Breast epithelium (tissue), 4 donors: ENCODE results near the gene PDHX. TPM values are rescaled to one million over a fixed set of nuclear protein-coding genes. Genes with fewer than 3 reads are reported as not detected.

Source experiments
- DNase-seq, 2 donors: peaks; one replicate each; pipeline ENCODE4 v3.0.0-alpha.2; 2019; ENCODE audit warnings: low spot score in 2 of 2
- H3K27ac ChIP-seq, 2 donors: fragments of 200-600 bp; sonication (generic) in 1 of 2; one replicate each; pipeline ENCODE4 v1.5.1; 2016 to 2019; ENCODE audit warnings: mild to moderate bottlenecking in 1 of 2
- H3K27me3 ChIP-seq, 2 donors: fragments of 200-600 bp; sonication (generic) in 1 of 2; one replicate each; pipeline versions ENCODE4 v1.5.1 to v1.6.0; 2017 to 2019; ENCODE audit warnings: control low read depth in 1 of 2, mild to moderate bottlenecking in 1 of 2
- H3K36me3 ChIP-seq: fragments of 200-600 bp; one replicate; pipeline ENCODE4 v1.5.1; 2019
- H3K4me1 ChIP-seq, 2 donors: fragments of 200-600 bp; sonication (generic); one replicate each; pipeline ENCODE4 v1.5.1; 2016 to 2019; ENCODE audit warnings: control low read depth in 1 of 2
- H3K4me3 ChIP-seq, 3 donors: fragments of 200-600 bp; sonication (generic); 1 replicate in 2 of 3; 2 replicates in 1 of 3; pipeline ENCODE4 v1.5.1; 2016 to 2019; ENCODE audit warnings: mild to moderate bottlenecking in 3 of 3, moderate library complexity in 2 of 3
- H3K9me3 ChIP-seq, 2 donors: fragments of 200-600 bp; sonication (generic) in 1 of 2; one replicate each; pipeline ENCODE4 v1.5.1; 2016 to 2019; ENCODE audit warnings: control low read depth in 1 of 2
- POLR2A ChIP-seq: fragments of 450-650 bp; IDR thresholded peaks from one replicate; pipeline ENCODE4 v1.6.1; 2016; ENCODE audit warnings: antibody characterized with exemption, mild to moderate bottlenecking, moderate library complexity
- POLR2AphosphoS5 ChIP-seq, 3 donors: sonication (generic); formaldehyde crosslinking; IDR thresholded peaks; one replicate each; pipeline ENCODE4 v1.6.1; 2017; ENCODE audit warnings: antibody characterized with exemption in 3 of 3
- intact Hi-C: fragments of 100-400 bp; cut with DNase I; formaldehyde crosslinking; loops from one replicate; pipeline ENCODE4 v1.15.1; 2023; ENCODE audit warnings: low total_unique reads
- total RNA-seq, 3 donors: library from RNA; depleted of rRNA; stranded (reverse); fragments of >200 nt; gene quantifications; one replicate each; pipeline ENCODE4 v1.1.0, GENCODE V29; 2016
- TF ChIP-seq, protein P1 (sequence below), 3 donors: fragments of 450-650 bp; IDR thresholded peaks; one replicate each; pipeline ENCODE4 v1.5.1; 2016 to 2017; ENCODE audit warnings: antibody characterized with exemption in 3 of 3, mild to moderate bottlenecking in 3 of 3, moderate library complexity in 3 of 3

Gene PDHX
- total RNA-seq, 3 donors from 2014 or later: 32.1 to 42.7 (median 41.6) TPM

- H3K4me1 ChIP-seq: no peaks in the 10 kb centered on the region
- H3K4me3 ChIP-seq: no peak overlapping the region
- no peaks in the 10 kb centered on the region for H3K9me3 ChIP-seq
- no peak for DNase-seq
- intact Hi-C loops: loop anchor here (2.0 kb wide), 1 partner anchor 69 kb away; no protein-coding TSS in a partner anchor
- TF ChIP-seq POLR2A: no peak
- no peak for TF ChIP-seq POLR2AphosphoS5 (IDR thresholded peaks at IDR 0.05)
- TF ChIP-seq, protein P1, sequence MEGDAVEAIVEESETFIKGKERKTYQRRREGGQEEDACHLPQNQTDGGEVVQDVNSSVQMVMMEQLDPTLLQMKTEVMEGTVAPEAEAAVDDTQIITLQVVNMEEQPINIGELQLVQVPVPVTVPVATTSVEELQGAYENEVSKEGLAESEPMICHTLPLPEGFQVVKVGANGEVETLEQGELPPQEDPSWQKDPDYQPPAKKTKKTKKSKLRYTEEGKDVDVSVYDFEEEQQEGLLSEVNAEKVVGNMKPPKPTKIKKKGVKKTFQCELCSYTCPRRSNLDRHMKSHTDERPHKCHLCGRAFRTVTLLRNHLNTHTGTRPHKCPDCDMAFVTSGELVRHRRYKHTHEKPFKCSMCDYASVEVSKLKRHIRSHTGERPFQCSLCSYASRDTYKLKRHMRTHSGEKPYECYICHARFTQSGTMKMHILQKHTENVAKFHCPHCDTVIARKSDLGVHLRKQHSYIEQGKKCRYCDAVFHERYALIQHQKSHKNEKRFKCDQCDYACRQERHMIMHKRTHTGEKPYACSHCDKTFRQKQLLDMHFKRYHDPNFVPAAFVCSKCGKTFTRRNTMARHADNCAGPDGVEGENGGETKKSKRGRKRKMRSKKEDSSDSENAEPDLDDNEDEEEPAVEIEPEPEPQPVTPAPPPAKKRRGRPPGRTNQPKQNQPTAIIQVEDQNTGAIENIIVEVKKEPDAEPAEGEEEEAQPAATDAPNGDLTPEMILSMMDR (IDR thresholded peaks at IDR 0.05): no peak
- H3K27ac ChIP-seq: no peak overlapping the region
- no peaks in the 10 kb centered on the region for H3K27me3 ChIP-seq
- H3K36me3 ChIP-seq: no peaks in the 10 kb centered on the region
Measured at GRCh38 chr11:34877375-34877975, 38.9 kb upstream of the PDHX start.

- Histone ChIP-seq H3K27ac (no peak overlapping the region), H3K4me3 (no peak overlapping the region), H3K36me3 (no peaks in the 10 kb centered on the region), H3K27me3 (no peaks in the 10 kb centered on the region), H3K9me3 (no peaks in the 10 kb centered on the region), H3K4me1 (no peaks in the 10 kb centered on the region)
- no peak for TF ChIP-seq POLR2A
- intact Hi-C loops: loop anchor here (10.0 kb wide), 1 partner anchor 297 kb away; no protein-coding TSS in a partner anchor
- no peak for DNase-seq
Measured at GRCh38 chr11:34881900-34882299, 34.5 kb upstream of the PDHX start.

GRCh38 chr11:34886609-34887008, 29.8 kb upstream of the PDHX start:
- H3K36me3 ChIP-seq: no peaks in the 10 kb centered on the region
- H3K9me3 ChIP-seq: no peaks in the 10 kb centered on the region
- H3K27ac ChIP-seq: no peak overlapping the region
- peaks cover 0 to 4% of the 10 kb centered on the region in 2 donors for H3K4me1 ChIP-seq
- TF ChIP-seq POLR2AphosphoS5 (IDR thresholded peaks at IDR 0.05) (no peak), POLR2A (no peak)
- TF ChIP-seq, protein P1 (IDR thresholded peaks at IDR 0.05): no peak
- no peak overlapping the region for H3K4me3 ChIP-seq
- no peak for DNase-seq
- intact Hi-C loops: loop anchor here (10.0 kb wide), 1 partner anchor 302 kb away; no protein-coding TSS in a partner anchor
- H3K27me3 ChIP-seq: no peaks in the 10 kb centered on the region

- Histone ChIP-seq H3K4me1 (peaks cover 0 to 4% of the 10 kb centered on the region in 2 donors), H3K27ac (no peak overlapping the region), H3K36me3 (no peaks in the 10 kb centered on the region), H3K27me3 (no peaks in the 10 kb centered on the region), H3K4me3 (no peak overlapping the region), H3K9me3 (no peaks in the 10 kb centered on the region)
- TF ChIP-seq, protein P1 (IDR thresholded peaks at IDR 0.05): no peak
- TF ChIP-seq POLR2AphosphoS5 (IDR thresholded peaks at IDR 0.05) (no peak), POLR2A (no peak)
- intact Hi-C loops: loop anchor here (10.0 kb wide), 1 partner anchor 302 kb away; no protein-coding TSS in a partner anchor
- DNase-seq: no peak
Measured at GRCh38 chr11:34887260-34887659, 29.2 kb upstream of the PDHX start.

- intact Hi-C loops: no loop called here
- Histone ChIP-seq H3K9me3 (no peaks in the 10 kb centered on the region), H3K4me3 (no peak overlapping the region), H3K27ac (no peak overlapping the region), H3K4me1 (peaks cover 0 to 4% of the 10 kb centered on the region in 2 donors), H3K36me3 (no peaks in the 10 kb centered on the region), H3K27me3 (no peaks in the 10 kb centered on the region)
- TF ChIP-seq, protein P1 (IDR thresholded peaks at IDR 0.05): peak; percentile 16 to 43 (median 27)
- TF ChIP-seq POLR2AphosphoS5 (IDR thresholded peaks at IDR 0.05) (no peak), POLR2A (no peak)
- DNase-seq: no peak
Measured at GRCh38 chr11:34890089-34890488, 26.3 kb upstream of the PDHX start.
